Measurements from ENCODE around the gene SLC25A21.
"Not testable (repeated sequence)": the region's sequence is repeated elsewhere in the genome, so short reads cannot be mapped to it uniquely, and the experiment has no call there.

The SLC25A21 gene

GRCh38 chr14:36988989-36989388 is 183.4 kb downstream of the SLC25A21 start:
- TF ChIP-seq, protein P1, sequence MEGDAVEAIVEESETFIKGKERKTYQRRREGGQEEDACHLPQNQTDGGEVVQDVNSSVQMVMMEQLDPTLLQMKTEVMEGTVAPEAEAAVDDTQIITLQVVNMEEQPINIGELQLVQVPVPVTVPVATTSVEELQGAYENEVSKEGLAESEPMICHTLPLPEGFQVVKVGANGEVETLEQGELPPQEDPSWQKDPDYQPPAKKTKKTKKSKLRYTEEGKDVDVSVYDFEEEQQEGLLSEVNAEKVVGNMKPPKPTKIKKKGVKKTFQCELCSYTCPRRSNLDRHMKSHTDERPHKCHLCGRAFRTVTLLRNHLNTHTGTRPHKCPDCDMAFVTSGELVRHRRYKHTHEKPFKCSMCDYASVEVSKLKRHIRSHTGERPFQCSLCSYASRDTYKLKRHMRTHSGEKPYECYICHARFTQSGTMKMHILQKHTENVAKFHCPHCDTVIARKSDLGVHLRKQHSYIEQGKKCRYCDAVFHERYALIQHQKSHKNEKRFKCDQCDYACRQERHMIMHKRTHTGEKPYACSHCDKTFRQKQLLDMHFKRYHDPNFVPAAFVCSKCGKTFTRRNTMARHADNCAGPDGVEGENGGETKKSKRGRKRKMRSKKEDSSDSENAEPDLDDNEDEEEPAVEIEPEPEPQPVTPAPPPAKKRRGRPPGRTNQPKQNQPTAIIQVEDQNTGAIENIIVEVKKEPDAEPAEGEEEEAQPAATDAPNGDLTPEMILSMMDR (IDR thresholded peaks at IDR 0.05; ENCODE audit: extremely low read depth, missing control alignments): no peak
- no peak for DNase-seq (ENCODE audit: low spot score)

- DNase-seq (ENCODE audit: low spot score): no peak
- TF ChIP-seq, protein P1 (IDR thresholded peaks at IDR 0.05; ENCODE audit: extremely low read depth, missing control alignments): no peak
Observed at GRCh38 chr14:36988568-36988967, 183.8 kb downstream of the SLC25A21 start.

DNA sequence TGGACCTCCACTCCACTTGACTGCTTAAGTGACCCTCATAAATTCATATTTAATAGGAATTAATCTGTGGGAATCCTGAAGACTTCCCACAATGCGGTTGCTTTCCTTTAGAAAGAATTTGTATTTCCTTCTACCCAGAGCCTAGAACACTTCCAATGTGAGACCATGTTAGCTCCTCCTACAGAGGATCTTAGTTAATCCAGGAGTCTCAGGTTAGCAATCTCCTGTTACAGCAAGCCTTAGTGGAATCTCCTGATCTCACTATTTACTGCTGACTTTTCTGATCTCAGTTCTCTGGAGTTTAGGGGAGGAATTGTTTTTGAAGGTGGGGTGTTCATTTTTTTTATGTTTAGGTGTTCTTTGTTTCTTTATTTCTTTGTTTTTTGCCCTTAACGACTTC is 186.0 kb downstream of the SLC25A21 start:
- TF ChIP-seq, protein P1 (IDR thresholded peaks at IDR 0.05; ENCODE audit: extremely low read depth, missing control alignments): no peak
- DNase-seq (ENCODE audit: low spot score): no peak

GRCh38 chr14:36981832-36982529 is 190.4 kb downstream of the SLC25A21 start:
- DNase-seq (ENCODE audit: low spot score): no peak
- TF ChIP-seq, protein P1 (IDR thresholded peaks at IDR 0.05; ENCODE audit: extremely low read depth, missing control alignments): no peak

DNA sequence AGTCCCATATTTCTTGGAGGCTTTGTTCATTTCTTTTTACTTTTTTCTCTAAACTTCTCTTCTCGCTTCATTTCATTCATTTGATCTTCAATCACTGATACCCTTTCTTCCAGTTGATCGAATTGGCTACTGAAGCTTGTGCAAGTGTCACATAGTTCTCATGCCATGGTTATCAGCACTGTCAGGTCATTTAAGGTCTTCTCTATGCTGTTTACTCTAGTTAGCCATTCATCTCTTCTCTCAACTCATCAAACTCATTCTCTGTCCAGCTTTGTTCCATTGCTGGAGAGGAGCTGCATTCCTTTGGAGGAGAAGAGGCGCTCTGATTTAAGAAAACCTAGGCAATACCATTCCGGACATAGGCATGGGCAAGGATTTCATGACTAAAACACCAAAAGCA is 192.0 kb downstream of the SLC25A21 start:
- DNase-seq (ENCODE audit: low spot score): not testable (repeated sequence)

- DNase-seq (ENCODE audit: low spot score): no peak
- TF ChIP-seq, protein P1 (IDR thresholded peaks at IDR 0.05; ENCODE audit: extremely low read depth, missing control alignments): no peak
Observed at GRCh38 chr14:36979863-36980262, 192.5 kb downstream of the SLC25A21 start.

GRCh38 chr14:36976571-36977023 is 195.8 kb downstream of the SLC25A21 start:
- no peak for DNase-seq (ENCODE audit: low spot score)
- TF ChIP-seq, protein P1 (IDR thresholded peaks at IDR 0.05; ENCODE audit: extremely low read depth, missing control alignments): no peak

- TF ChIP-seq, protein P1 (IDR thresholded peaks at IDR 0.05; ENCODE audit: extremely low read depth, missing control alignments): no peak
- DNase-seq (ENCODE audit: low spot score): no peak
Observed at GRCh38 chr14:36975834-36976233, 196.6 kb downstream of the SLC25A21 start.

Measured in GM20000 (cell line).